Measurements from ENCODE around the gene ZFPM1. TPM values are rescaled to one million over a fixed set of nuclear protein-coding genes. Genes with fewer than 3 reads are reported as not detected.

The ZFPM1 gene
- total RNA-seq, 4 donors from 2014 or later, result 1.9 to 5.3 (median 3.4) TPM

GRCh38 chr16:88502371-88502770, 49.3 kb downstream of the ZFPM1 start:
- no peaks in the 10 kb centered on the region for H3K27me3 ChIP-seq
- DNase-seq, result no peak
- H3K27ac ChIP-seq, result no peak overlapping the region
- H3K36me3 ChIP-seq, result no peaks in the 10 kb centered on the region
- H3K4me3 ChIP-seq (replicated peaks in 1 of 3), result no peak overlapping the region
- no peaks in the 10 kb centered on the region for H3K4me1 ChIP-seq
- TF ChIP-seq POLR2A (IDR thresholded peaks at IDR 0.05) (no peak), CTCF (IDR thresholded peaks at IDR 0.05) (no peak)
- intact Hi-C loops (cut with DNase I), result no loop called here
- no peaks in the 10 kb centered on the region for H3K9me3 ChIP-seq
- 85 to 92% methylated on average over 9 to 15 of the region's 15 CpGs for WGBS, 2 donors

- WGBS, 2 donors, result 91 to 94% methylated on average over 13 to 20 of the region's 23 CpGs
Measured at GRCh38 chr16:88502776-88503280, 49.7 kb downstream of the ZFPM1 start.

GRCh38 chr16:88503374-88503770, 50.3 kb downstream of the ZFPM1 start:
- TF ChIP-seq POLR2A (IDR thresholded peaks at IDR 0.05), result no peak
- H3K36me3 ChIP-seq, result no peaks in the 10 kb centered on the region
- WGBS, 2 donors, result 91% methylated on average over 5 to 9 of the region's 10 CpGs
- no peak overlapping the region for H3K27ac ChIP-seq
- H3K27me3 ChIP-seq, result no peaks in the 10 kb centered on the region
- intact Hi-C loops (cut with DNase I), result no loop called here
- H3K4me1 ChIP-seq, result no peaks in the 10 kb centered on the region
- no peak for DNase-seq
- H3K4me3 ChIP-seq (replicated peaks in 1 of 3), result no peak overlapping the region
- no peaks in the 10 kb centered on the region for H3K9me3 ChIP-seq

More at GRCh38 chr16:88502776-88503280, 49.7 kb downstream of the ZFPM1 start:
- no peak overlapping the region for H3K4me3 ChIP-seq (replicated peaks in 1 of 3)
- TF ChIP-seq CTCF (IDR thresholded peaks at IDR 0.05) (no peak), POLR2A (IDR thresholded peaks at IDR 0.05) (no peak)
- no peaks in the 10 kb centered on the region for H3K27me3 ChIP-seq
- H3K9me3 ChIP-seq, result no peaks in the 10 kb centered on the region
- no peak overlapping the region for H3K27ac ChIP-seq
- no peaks in the 10 kb centered on the region for H3K4me1 ChIP-seq
- no peaks in the 10 kb centered on the region for H3K36me3 ChIP-seq
- intact Hi-C loops (cut with DNase I), result no loop called here
- DNase-seq, result no peak

- intact Hi-C loops (cut with DNase I), result no loop called here
Measured at GRCh38 chr16:88503771-88504488, 50.9 kb downstream of the ZFPM1 start.

More at GRCh38 chr16:88503771-88504488, 50.9 kb downstream of the ZFPM1 start:
- no peak for DNase-seq
- H3K4me1 ChIP-seq, result no peaks in the 10 kb centered on the region
- H3K36me3 ChIP-seq, result no peaks in the 10 kb centered on the region
- H3K9me3 ChIP-seq, result no peaks in the 10 kb centered on the region
- WGBS, 2 donors, result 96 to 100% methylated on average over 9 to 11 of the region's 13 CpGs
- H3K27me3 ChIP-seq, result no peaks in the 10 kb centered on the region
- H3K4me3 ChIP-seq (replicated peaks in 1 of 3), result no peak overlapping the region
- TF ChIP-seq CTCF (IDR thresholded peaks at IDR 0.05), result no peak
- no peak for TF ChIP-seq POLR2A (IDR thresholded peaks at IDR 0.05)
- H3K27ac ChIP-seq, result no peak overlapping the region

Measured in thyroid gland (tissue), 4 donors.